ENCODE results near the gene PACSIN2.

The PACSIN2 gene

DNA sequence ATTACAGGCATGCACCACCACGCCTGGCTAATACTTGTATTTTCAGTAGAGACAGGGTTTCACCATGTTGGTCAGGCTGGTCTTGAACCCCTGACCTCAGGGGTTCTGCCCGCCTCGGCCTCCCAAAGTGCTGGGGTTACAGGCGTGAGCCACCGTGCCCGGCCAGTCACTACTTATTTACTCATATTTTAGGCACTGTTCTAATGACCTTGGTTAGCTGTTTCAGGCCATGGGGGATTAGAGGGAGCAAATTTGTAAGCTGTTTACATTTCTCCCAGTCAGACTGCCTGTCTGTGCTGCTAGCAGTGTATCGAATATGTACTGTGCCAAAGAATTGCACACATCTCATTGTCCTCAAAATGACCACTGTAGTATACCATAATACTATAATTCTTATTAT is 32.7 kb upstream of the PACSIN2 start:
- ChIA-PET POLR2A (interaction anchor here (0.5 kb wide), 1 partner anchor 12 kb away, joined by 3 read pairs; no protein-coding TSS in a partner anchor), CTCF (interaction anchor here (0.5 to 2.2 kb wide), 6 partner anchors 8 to 145 kb away, joined by 3 to 5 read pairs (median 3); no protein-coding TSS in a partner anchor)
- TF ChIP-seq, protein P1, sequence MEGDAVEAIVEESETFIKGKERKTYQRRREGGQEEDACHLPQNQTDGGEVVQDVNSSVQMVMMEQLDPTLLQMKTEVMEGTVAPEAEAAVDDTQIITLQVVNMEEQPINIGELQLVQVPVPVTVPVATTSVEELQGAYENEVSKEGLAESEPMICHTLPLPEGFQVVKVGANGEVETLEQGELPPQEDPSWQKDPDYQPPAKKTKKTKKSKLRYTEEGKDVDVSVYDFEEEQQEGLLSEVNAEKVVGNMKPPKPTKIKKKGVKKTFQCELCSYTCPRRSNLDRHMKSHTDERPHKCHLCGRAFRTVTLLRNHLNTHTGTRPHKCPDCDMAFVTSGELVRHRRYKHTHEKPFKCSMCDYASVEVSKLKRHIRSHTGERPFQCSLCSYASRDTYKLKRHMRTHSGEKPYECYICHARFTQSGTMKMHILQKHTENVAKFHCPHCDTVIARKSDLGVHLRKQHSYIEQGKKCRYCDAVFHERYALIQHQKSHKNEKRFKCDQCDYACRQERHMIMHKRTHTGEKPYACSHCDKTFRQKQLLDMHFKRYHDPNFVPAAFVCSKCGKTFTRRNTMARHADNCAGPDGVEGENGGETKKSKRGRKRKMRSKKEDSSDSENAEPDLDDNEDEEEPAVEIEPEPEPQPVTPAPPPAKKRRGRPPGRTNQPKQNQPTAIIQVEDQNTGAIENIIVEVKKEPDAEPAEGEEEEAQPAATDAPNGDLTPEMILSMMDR (IDR thresholded peaks at IDR 0.05; ENCODE audit: insufficient read depth, low read length, missing control alignments) = no peak
- no peak for DNase-seq (ENCODE audit: low read depth, low spot score)
- H3K4me3 ChIP-seq (ENCODE audit: low read depth, low read length) = no peak overlapping the region

DNA sequence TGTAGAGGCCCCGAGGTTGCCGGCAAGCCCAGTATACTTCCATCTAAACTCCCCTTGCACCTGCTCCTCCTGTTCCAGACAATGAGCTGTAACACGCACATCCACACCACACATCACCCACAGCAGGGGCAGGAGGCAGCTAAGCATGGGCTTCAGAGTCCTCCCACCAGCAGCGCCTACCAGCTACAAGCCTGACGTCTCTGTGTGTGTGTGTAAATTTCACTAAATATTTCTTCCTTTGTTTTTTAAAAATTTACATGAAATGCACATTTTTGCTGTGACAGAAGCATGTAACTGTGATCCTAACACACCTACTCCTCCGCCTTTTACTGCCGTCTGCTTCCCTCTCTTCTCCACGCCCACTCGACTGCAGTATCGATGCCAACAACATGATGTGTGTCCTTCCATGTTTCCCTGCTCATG is 29.4 kb upstream of the PACSIN2 start:
- TF ChIP-seq, protein P1 (IDR thresholded peaks at IDR 0.05; ENCODE audit: insufficient read depth, low read length, missing control alignments) = no peak
- no peak overlapping the region for H3K4me3 ChIP-seq (ENCODE audit: low read depth, low read length)
- CTCF ChIA-PET = interaction anchor here (1.0 to 2.3 kb wide), 3 partner anchors 9 to 15 kb away, joined by 4 to 13 read pairs (median 12); no protein-coding TSS in a partner anchor
- no peak for DNase-seq (ENCODE audit: low read depth, low spot score)
- POLR2A ChIA-PET = no interaction called here

DNA sequence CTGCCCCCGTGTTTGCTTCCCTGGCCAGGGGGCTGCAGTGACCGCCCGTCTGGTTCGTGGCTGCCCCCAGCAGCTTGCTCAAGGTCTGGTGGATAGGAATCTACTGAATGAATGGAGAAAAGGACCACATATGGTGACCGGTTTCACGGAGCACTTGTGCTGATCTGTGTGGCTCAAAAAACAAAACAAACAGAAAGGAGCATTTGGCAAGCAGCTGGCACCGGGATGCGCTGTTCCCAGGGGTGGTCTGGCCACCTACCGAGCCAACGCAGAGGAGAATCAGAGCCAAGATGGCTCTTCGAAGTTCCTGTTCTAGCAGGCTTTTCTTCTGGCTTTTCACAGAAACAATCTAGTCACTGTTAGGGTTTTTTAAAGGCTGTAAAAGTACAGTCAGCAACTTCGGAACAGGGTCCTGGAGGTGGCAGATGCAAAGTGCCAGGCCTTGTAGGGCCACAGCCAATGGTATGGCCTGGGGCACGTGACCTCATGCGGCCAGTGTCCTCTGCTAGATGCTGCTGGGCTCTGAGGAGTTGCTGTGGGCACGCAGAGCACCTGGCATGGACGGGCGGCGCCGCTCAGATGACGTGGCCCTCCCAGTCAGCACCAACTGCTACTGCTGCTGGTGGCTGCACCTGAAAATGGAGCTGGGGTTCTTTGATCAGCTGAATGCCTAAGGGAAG is 27.3 kb upstream of the PACSIN2 start:
- TF ChIP-seq, protein P1 (IDR thresholded peaks at IDR 0.05; ENCODE audit: insufficient read depth, low read length, missing control alignments) = no peak
- POLR2A ChIA-PET = interaction anchor here (1.4 kb wide), 1 partner anchor 26 kb away, joined by 4 read pairs; no protein-coding TSS in a partner anchor
- no peak for DNase-seq (ENCODE audit: low read depth, low spot score)
- H3K4me3 ChIP-seq (ENCODE audit: low read depth, low read length) = no peak overlapping the region
- CTCF ChIA-PET = interaction anchor here (1.1 kb wide), 1 partner anchor 9 kb away, joined by 7 read pairs; no protein-coding TSS in a partner anchor

DNA sequence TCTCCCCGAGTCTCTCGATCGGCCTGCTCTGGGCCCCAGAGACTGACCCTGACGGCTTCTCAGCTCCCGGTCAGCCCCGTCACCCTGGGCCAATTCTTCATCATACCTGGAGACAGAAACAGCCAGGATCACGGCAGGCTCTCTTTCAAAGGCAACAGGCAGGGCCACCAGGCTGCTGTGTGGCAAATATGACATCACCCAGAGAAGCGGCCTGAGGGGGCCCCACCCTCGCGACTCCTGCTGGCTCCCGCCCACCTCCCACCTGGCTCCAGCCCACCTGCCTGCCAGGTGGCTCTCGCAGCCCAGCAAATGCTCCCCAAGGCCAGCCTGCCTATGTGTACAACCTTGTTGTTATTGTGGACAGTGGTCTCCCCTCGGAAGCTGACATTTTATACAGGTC is 24.9 kb upstream of the PACSIN2 start:
- POLR2A ChIA-PET = no interaction called here
- DNase-seq (ENCODE audit: low read depth, low spot score) = no peak
- no peak overlapping the region for H3K4me3 ChIP-seq (ENCODE audit: low read depth, low read length)
- CTCF ChIA-PET = interaction anchor here (0.6 kb wide), 1 partner anchor 8 kb away, joined by 3 read pairs; no protein-coding TSS in a partner anchor
- TF ChIP-seq, protein P1 (IDR thresholded peaks at IDR 0.05; ENCODE audit: insufficient read depth, low read length, missing control alignments) = no peak

DNA sequence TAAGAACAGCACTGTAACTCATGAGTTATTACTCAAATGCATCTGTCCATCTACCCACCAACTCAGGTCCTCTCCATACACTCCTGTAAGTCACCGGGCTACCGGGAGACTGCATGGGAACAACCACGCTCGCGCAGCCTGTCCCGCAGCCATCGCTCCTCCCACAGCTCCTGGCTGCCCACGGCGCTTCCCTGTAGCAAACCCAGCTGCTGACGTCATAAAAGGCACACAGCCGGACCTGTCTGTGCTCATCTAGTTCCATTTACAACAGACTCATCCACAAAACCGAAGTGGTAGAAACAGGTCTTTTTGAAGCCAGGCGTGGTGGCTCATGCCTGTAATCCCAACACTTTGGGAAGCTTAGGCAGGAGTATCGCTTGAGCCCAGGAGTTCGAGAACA is 23.4 kb upstream of the PACSIN2 start:
- TF ChIP-seq, protein P1 (IDR thresholded peaks at IDR 0.05; ENCODE audit: insufficient read depth, low read length, missing control alignments) = no peak
- POLR2A ChIA-PET = no interaction called here
- no peak overlapping the region for H3K4me3 ChIP-seq (ENCODE audit: low read depth, low read length)
- CTCF ChIA-PET = no interaction called here
- DNase-seq (ENCODE audit: low read depth, low spot score) = no peak

DNA sequence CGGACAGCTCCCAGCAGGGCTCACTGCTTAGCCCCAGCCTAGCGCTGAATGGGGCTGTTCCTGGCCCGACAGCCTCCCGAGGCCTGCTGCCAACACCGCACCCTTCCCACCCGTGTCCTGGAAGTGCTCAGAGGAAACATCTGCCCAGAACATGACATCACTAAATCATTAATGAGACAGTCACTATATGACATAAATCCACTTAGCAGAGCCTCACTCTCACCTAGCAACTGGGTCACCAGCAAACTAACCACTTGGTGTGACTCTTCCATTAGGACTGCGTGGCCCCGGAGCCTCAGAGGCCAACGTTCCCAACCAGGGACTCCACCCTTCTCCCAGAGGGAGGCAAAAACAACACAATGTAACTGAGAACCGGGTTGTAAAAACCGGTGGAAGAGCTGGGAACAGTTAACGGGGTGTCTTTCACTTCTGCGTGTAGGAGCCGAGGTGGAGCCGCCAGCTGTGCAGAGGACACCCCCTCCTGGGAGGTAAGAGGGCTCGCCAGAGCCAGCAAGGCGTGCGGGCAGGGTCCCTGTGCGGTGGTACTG is 21.4 kb upstream of the PACSIN2 start:
- DNase-seq (ENCODE audit: low read depth, low spot score) = peak; percentile 23

More for the DNA sequence above, 21.4 kb upstream of the PACSIN2 start:
- CTCF ChIA-PET = interaction anchor here (0.6 to 1.0 kb wide), 2 partner anchors 9 to 98 kb away, joined by 3 read pairs; no protein-coding TSS in a partner anchor
- POLR2A ChIA-PET = interaction anchor here (0.7 kb wide), 1 partner anchor 12 kb away, joined by 3 read pairs; no protein-coding TSS in a partner anchor
- no peak overlapping the region for H3K4me3 ChIP-seq (ENCODE audit: low read depth, low read length)
- TF ChIP-seq, protein P1 (IDR thresholded peaks at IDR 0.05; ENCODE audit: insufficient read depth, low read length, missing control alignments) = no peak
